ENCODE measurements around the gene TNS1. TPM values are rescaled to one million over a fixed set of nuclear protein-coding genes. Genes with fewer than 3 reads are reported as not detected.

Gene TNS1
- total RNA-seq, 1 donor from 2014 or later = 505 TPM

- Histone ChIP-seq H3K27me3 (ENCODE audit: low read depth) (no peaks in the 10 kb centered on the region), H3K36me3 (no peaks in the 10 kb centered on the region), H3K9me3 (no peaks in the 10 kb centered on the region), H3K4me3 (no peak overlapping the region), H3K4me1 (no peaks in the 10 kb centered on the region), H3K27ac (no peak overlapping the region)
- DNase-seq (no peak), ATAC-seq (no peak)
- TF ChIP-seq, protein P1, sequence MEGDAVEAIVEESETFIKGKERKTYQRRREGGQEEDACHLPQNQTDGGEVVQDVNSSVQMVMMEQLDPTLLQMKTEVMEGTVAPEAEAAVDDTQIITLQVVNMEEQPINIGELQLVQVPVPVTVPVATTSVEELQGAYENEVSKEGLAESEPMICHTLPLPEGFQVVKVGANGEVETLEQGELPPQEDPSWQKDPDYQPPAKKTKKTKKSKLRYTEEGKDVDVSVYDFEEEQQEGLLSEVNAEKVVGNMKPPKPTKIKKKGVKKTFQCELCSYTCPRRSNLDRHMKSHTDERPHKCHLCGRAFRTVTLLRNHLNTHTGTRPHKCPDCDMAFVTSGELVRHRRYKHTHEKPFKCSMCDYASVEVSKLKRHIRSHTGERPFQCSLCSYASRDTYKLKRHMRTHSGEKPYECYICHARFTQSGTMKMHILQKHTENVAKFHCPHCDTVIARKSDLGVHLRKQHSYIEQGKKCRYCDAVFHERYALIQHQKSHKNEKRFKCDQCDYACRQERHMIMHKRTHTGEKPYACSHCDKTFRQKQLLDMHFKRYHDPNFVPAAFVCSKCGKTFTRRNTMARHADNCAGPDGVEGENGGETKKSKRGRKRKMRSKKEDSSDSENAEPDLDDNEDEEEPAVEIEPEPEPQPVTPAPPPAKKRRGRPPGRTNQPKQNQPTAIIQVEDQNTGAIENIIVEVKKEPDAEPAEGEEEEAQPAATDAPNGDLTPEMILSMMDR (IDR thresholded peaks at IDR 0.05) = no peak
- intact Hi-C loops (cut with DNase I) = no loop called here
These were observed 21.5 kb upstream of the TNS1 start for GRCh38 chr2:218024336-218024735.

DNA sequence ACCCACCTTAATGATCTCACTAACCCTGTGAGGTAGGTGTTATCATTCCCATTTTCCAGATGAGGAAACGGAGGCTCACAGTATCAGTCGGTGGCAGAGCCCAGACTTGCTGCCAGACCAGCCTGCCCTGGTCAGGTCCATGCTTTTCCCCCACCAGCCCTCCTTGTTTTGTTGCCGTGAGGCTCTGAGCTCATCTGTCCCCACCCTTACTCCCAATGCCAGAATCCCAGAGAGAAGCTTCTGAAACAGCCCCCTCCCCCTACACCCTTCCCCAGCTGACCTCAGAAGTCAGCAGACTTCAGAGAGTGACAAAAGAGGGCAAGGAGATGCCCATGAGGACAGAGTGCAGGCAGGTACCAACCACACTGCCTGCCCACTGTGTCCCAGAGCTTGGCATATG lies 20.8 kb upstream of the TNS1 start:
- intact Hi-C loops (cut with DNase I) = no loop called here
- Histone ChIP-seq H3K27me3 (ENCODE audit: low read depth) (no peaks in the 10 kb centered on the region), H3K4me1 (no peaks in the 10 kb centered on the region), H3K36me3 (no peaks in the 10 kb centered on the region), H3K9me3 (no peaks in the 10 kb centered on the region), H3K27ac (no peak overlapping the region), H3K4me3 (no peak overlapping the region)
- ATAC-seq (no peak), DNase-seq (no peak)
- TF ChIP-seq, protein P1 (IDR thresholded peaks at IDR 0.05) = no peak

DNA sequence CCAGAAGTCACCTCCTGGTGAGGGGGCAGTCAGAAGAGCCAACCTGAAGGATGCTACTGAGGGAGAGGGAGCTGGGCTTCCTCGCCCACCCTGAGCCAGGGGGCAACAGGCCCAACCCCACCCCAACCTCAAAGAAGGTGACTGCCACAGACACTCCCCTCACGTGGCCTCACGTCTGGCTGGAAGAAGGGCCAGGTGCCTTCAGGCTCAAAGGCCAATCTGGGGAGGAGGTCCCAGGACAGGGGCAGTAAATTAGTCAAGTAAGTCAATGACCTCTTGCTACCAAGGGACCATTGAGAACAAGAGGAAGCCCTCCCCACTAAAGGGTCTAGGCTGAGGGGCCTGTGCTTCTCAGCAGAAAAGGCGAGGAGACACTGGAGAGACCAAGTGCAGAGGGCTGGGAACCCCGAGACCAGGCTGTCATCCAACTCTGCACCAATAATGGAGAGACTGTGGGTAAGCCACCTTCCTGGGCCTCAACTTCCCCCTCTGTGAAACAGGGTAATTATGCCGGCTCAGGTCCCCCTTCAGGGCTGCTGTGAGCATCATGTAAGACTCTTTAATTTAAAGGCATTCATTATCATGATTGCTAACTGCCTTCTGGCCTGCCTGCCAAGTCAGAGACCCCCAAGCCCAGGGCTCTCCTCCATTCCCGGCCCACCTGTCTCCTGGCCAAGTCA lies 20.2 kb upstream of the TNS1 start:
- Histone ChIP-seq H3K36me3 (no peaks in the 10 kb centered on the region), H3K27me3 (ENCODE audit: low read depth) (no peaks in the 10 kb centered on the region), H3K4me1 (no peaks in the 10 kb centered on the region), H3K9me3 (no peaks in the 10 kb centered on the region), H3K27ac (no peak overlapping the region), H3K4me3 (no peak overlapping the region)
- intact Hi-C loops (cut with DNase I) = no loop called here
- ATAC-seq = no peak
- TF ChIP-seq, protein P1 (IDR thresholded peaks at IDR 0.05) = no peak
- DNase-seq = no peak

DNA sequence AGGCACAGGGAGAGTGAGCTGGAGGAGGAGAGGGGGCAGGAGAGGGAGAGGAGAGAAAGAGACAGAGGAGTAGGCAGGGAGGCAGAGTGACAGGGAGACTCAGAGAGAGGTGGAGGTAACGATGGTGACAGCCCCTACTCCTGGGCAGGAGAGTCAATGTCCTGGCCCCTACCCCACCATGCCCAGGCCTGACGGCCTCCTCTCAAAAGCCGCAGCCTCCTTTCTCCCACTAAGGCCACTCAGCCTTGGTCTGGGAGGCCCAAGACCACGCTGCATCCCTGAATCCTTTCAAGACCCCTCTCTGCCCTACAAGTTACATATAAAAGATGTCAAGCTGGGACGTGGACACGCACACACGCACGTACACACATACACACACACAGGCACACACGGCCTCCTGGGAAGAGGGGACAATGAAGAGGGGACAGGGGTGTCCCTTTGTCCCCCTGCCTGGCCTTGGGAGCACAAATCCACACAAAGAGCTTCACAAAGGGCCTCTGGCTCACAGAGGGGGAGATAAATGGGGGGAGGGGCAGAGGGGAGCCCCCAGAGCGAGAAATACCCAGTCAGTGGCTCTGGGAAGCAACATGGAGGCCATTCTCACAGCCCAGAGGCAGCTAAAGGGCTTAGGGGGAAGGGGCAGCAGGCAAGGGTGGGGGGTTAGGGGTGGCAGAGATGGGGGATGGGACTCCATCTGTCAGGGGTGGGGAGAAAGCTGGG lies 19.5 kb upstream of the TNS1 start:
- H3K27ac ChIP-seq = no peak overlapping the region
- no peak for DNase-seq
- H3K36me3 ChIP-seq = no peaks in the 10 kb centered on the region

DNA sequence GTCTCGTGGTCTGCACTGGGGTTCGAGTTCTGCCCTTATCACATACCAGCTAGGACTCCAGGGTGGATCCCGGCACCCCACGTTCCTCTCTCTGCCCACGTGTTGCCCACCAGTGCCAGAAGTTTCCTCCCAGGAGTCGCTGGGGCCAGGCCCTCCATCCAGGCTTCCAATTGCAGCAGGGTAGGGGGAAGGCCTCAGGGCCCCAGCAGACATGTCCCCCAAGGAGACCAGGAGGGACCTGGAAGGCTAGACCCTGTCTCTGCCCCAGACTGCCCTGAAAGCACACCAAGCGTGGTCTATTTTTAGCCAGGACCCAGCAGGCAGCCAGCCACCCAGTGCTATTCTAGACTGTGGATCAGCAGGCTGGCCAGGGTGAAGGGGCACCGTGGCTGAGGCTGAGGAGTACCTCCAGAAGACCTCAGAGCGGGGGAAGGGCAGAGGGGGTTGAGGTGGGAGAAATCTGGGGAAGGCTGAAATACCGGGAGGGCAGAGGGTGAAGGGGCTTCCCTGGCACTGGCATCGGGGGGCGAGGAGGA lies 18.8 kb upstream of the TNS1 start:
- DNase-seq (no peak), ATAC-seq (no peak)
- H3K4me1 ChIP-seq = no peaks in the 10 kb centered on the region
- no peaks in the 10 kb centered on the region for H3K9me3 ChIP-seq
- H3K4me3 ChIP-seq = no peak overlapping the region
- H3K36me3 ChIP-seq = no peaks in the 10 kb centered on the region
- intact Hi-C loops (cut with DNase I) = no loop called here
- TF ChIP-seq, protein P1 (IDR thresholded peaks at IDR 0.05) = no peak
- no peak overlapping the region for H3K27ac ChIP-seq
- no peaks in the 10 kb centered on the region for H3K27me3 ChIP-seq (ENCODE audit: low read depth)

More for the DNA sequence above, 19.5 kb upstream of the TNS1 start:
- no peaks in the 10 kb centered on the region for H3K27me3 ChIP-seq (ENCODE audit: low read depth)
- TF ChIP-seq, protein P1 (IDR thresholded peaks at IDR 0.05) = no peak
- intact Hi-C loops (cut with DNase I) = no loop called here
- no peaks in the 10 kb centered on the region for H3K4me1 ChIP-seq
- H3K4me3 ChIP-seq = no peak overlapping the region
- no peak for ATAC-seq
- H3K9me3 ChIP-seq = no peaks in the 10 kb centered on the region
